ENCODE data around the gene MINK1. TPM values are rescaled to one million over a fixed set of nuclear protein-coding genes. Genes with fewer than 3 reads are reported as not detected.

Gene MINK1
- total RNA-seq, 1 donor from 2014 or later = 26.2 TPM

DNA sequence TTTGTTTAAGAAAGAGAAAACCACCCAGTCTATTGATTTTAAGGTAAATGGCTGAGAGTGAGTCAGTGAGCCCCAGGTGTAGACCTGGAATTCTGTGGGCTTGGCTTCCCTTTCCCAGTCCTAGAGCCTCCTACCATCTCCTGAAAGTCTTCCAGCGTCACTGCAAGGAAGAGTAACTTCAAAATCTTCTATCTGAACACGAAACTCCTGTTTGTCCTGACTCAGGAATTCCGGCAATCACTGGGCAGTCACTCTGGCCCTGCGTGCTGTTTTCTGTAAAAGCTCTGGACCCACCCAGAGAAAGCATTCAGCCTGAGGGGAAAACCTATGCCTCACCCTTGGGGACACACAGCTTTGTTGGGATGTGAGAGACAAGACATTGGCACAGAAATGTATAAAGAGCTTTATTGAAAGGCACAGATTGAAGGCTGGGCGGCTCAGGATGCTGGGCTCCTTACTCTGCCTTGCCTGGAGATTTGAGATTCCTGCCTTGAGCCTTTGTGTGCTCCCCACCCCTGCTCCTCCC, 15.9 kb downstream of the MINK1 start:
- H3K9me3 Mint-ChIP-seq = no peaks in the 10 kb centered on the region
- DNase-seq (ENCODE audit: low spot score) = peak; percentile 16
- peaks cover 11% of the 10 kb centered on the region for H3K4me1 Mint-ChIP-seq
- Histone ChIP-seq H3K27ac (no peak overlapping the region), H3K36me3 (no peaks in the 10 kb centered on the region), H4K20me1 (ENCODE audit: low read depth) (peaks cover 5% of the 10 kb centered on the region), H3K79me2 (ENCODE audit: low read depth) (peaks cover 13% of the 10 kb centered on the region), H3K9me3 (ENCODE audit: low read depth) (no peaks in the 10 kb centered on the region), H3K9ac (no peak overlapping the region), H3K4me1 (peaks cover 16% of the 10 kb centered on the region), H3K27me3 (no peaks in the 10 kb centered on the region), H3K4me3 (no peak overlapping the region), H3K4me2 (no peak overlapping the region), H3F3A (ENCODE audit: low read depth) (peaks cover 10% of the 10 kb centered on the region), H2AFZ (replicated peaks) (no peak overlapping the region)
- H3K27me3 Mint-ChIP-seq (ENCODE audit: insufficient read depth, low read depth) = peaks cover 2% of the 10 kb centered on the region
- H3K27ac Mint-ChIP-seq = no peak overlapping the region
- no peak overlapping the region for H3K4me3 Mint-ChIP-seq
- H3K36me3 Mint-ChIP-seq = peaks cover 5% of the 10 kb centered on the region
- TF ChIP-seq, protein P1, sequence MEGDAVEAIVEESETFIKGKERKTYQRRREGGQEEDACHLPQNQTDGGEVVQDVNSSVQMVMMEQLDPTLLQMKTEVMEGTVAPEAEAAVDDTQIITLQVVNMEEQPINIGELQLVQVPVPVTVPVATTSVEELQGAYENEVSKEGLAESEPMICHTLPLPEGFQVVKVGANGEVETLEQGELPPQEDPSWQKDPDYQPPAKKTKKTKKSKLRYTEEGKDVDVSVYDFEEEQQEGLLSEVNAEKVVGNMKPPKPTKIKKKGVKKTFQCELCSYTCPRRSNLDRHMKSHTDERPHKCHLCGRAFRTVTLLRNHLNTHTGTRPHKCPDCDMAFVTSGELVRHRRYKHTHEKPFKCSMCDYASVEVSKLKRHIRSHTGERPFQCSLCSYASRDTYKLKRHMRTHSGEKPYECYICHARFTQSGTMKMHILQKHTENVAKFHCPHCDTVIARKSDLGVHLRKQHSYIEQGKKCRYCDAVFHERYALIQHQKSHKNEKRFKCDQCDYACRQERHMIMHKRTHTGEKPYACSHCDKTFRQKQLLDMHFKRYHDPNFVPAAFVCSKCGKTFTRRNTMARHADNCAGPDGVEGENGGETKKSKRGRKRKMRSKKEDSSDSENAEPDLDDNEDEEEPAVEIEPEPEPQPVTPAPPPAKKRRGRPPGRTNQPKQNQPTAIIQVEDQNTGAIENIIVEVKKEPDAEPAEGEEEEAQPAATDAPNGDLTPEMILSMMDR (IDR thresholded peaks at IDR 0.05) = no peak
- TF ChIP-seq EZH2 (IDR thresholded peaks at IDR 0.05) = no peak
- TF ChIP-seq EZH2phosphoT487 (IDR thresholded peaks at IDR 0.05) = no peak

DNA sequence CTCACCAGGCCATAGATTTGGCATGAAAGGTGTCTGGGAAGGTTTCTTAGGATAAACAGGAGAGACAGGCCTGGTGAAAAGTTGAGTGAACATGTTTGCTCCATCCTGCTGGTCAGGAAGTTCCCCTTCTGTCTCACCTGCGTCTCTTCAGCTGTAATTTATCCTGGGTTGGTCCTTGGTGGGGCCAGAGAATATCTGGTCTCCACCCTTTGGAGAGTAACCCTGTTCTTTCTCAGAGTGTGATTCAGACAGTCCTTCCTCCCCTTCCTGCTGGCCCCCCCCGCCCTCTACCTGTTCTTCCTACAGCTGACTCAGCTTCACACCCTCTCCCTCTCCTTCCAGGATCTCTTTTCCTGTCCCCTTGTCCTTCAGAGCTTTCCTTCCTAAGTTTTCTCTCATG, 17.1 kb downstream of the MINK1 start:
- H3K9me3 Mint-ChIP-seq = no peaks in the 10 kb centered on the region
- DNase-seq (ENCODE audit: low spot score) = no peak
- H3K27me3 Mint-ChIP-seq (ENCODE audit: insufficient read depth, low read depth) = peaks cover 2% of the 10 kb centered on the region
- no peak overlapping the region for H3K4me3 ChIP-seq
- H4K20me1 ChIP-seq (ENCODE audit: low read depth) = peaks cover 5% of the 10 kb centered on the region
- no peaks in the 10 kb centered on the region for H3K27me3 ChIP-seq
- H3K27ac Mint-ChIP-seq = no peak overlapping the region
- no peak overlapping the region for H3K9ac ChIP-seq
- H3K36me3 ChIP-seq = no peaks in the 10 kb centered on the region
- no peak for TF ChIP-seq EZH2phosphoT487 (IDR thresholded peaks at IDR 0.05)
- TF ChIP-seq EZH2 (IDR thresholded peaks at IDR 0.05) = no peak
- TF ChIP-seq, protein P1 (IDR thresholded peaks at IDR 0.05) = no peak
- peaks cover 10% of the 10 kb centered on the region for H3F3A ChIP-seq (ENCODE audit: low read depth)
- H3K4me2 ChIP-seq = no peak overlapping the region
- peaks cover 9% of the 10 kb centered on the region for H3K36me3 Mint-ChIP-seq
- peaks cover 7% of the 10 kb centered on the region for H3K79me2 ChIP-seq (ENCODE audit: low read depth)
- H2AFZ ChIP-seq (replicated peaks) = no peak overlapping the region
- peaks cover 15% of the 10 kb centered on the region for H3K4me1 Mint-ChIP-seq
- H3K4me1 ChIP-seq = peaks cover 21% of the 10 kb centered on the region
- H3K4me3 Mint-ChIP-seq = no peak overlapping the region
- no peaks in the 10 kb centered on the region for H3K9me3 ChIP-seq (ENCODE audit: low read depth)
- H3K27ac ChIP-seq = no peak overlapping the region

DNA sequence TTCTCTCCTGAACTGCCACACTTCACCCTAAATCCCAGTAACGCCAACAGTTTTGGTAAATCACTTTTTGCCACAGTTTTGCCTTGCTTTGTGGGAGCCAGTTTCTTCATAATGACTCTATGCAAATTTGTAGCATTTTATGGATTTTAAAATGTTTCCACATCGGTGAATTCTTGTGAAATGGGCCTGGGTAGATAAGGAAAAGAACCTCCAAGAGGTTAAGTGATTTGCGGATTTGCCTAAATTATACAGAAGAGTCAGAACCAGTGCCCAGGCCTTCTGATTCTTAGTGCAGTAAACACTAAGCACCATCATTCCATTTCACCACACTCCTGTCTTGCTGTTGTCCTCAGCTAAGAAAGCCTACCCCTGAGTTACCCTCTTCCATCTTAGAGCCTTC, 17.9 kb downstream of the MINK1 start:
- no peaks in the 10 kb centered on the region for H3K27me3 ChIP-seq
- peak overlapping the region; percentile 27 for H3K27ac Mint-ChIP-seq
- peaks cover 10% of the 10 kb centered on the region for H3K36me3 Mint-ChIP-seq
- peaks cover 8% of the 10 kb centered on the region for H3K79me2 ChIP-seq (ENCODE audit: low read depth)
- no peaks in the 10 kb centered on the region for H3K36me3 ChIP-seq
- peaks cover 17% of the 10 kb centered on the region for H3K4me1 Mint-ChIP-seq
- peaks cover 21% of the 10 kb centered on the region for H3K4me1 ChIP-seq
- H3F3A ChIP-seq (ENCODE audit: low read depth) = peaks cover 10% of the 10 kb centered on the region
- TF ChIP-seq, protein P1 (IDR thresholded peaks at IDR 0.05) = no peak
- TF ChIP-seq EZH2 (IDR thresholded peaks at IDR 0.05) (no peak), EZH2phosphoT487 (IDR thresholded peaks at IDR 0.05) (no peak)
- H2AFZ ChIP-seq (replicated peaks) = no peak overlapping the region
- H3K4me2 ChIP-seq = no peak overlapping the region
- no peak overlapping the region for H3K4me3 Mint-ChIP-seq
- H3K9ac ChIP-seq = no peak overlapping the region
- no peak overlapping the region for H3K4me3 ChIP-seq
- H3K27ac ChIP-seq = peak overlapping the region; percentile 48
- no peaks in the 10 kb centered on the region for H3K9me3 Mint-ChIP-seq
- no peaks in the 10 kb centered on the region for H3K9me3 ChIP-seq (ENCODE audit: low read depth)
- peaks cover 5% of the 10 kb centered on the region for H4K20me1 ChIP-seq (ENCODE audit: low read depth)
- H3K27me3 Mint-ChIP-seq (ENCODE audit: insufficient read depth, low read depth) = peaks cover 2% of the 10 kb centered on the region
- no peak for DNase-seq (ENCODE audit: low spot score)
